Suprapubic skin (tissue), 4 donors: ENCODE data around the gene DSP. TPM values are rescaled to one million over a fixed set of nuclear protein-coding genes. Genes with fewer than 3 reads are reported as not detected.

ENCODE experiments used
- DNase-seq, 2 donors: peaks; one replicate each; pipeline ENCODE4 v3.0.0-alpha.2; 2019; ENCODE audit warnings: low spot score in 2 of 2
- H3K27ac ChIP-seq: fragments of 200-600 bp; sonication (generic); one replicate; pipeline ENCODE4 v1.5.1; 2019
- H3K27me3 ChIP-seq: fragments of 200-600 bp; sonication (generic); one replicate; pipeline ENCODE4 v1.5.1; 2019
- H3K36me3 ChIP-seq: fragments of 200-600 bp; sonication (generic); one replicate; pipeline ENCODE4 v1.5.1; 2019
- H3K4me1 ChIP-seq: fragments of 200-600 bp; sonication (generic); one replicate; pipeline ENCODE4 v1.5.1; 2019
- H3K4me3 ChIP-seq: fragments of 200-600 bp; sonication (generic); one replicate; pipeline ENCODE4 v1.5.1; 2019; ENCODE audit warnings: mild to moderate bottlenecking
- H3K9me3 ChIP-seq: fragments of 200-600 bp; sonication (generic); one replicate; pipeline ENCODE4 v1.5.1; 2019
- EP300 ChIP-seq: sonication (generic); formaldehyde crosslinking; IDR thresholded peaks from one replicate; pipeline ENCODE4 v1.6.1; 2017; ENCODE audit warnings: antibody characterized with exemption
- POLR2A ChIP-seq, 2 donors: fragments of 450-650 bp; IDR thresholded peaks; one replicate each; pipeline ENCODE4 v1.6.1; 2017; ENCODE audit warnings: antibody characterized with exemption in 2 of 2, mild to moderate bottlenecking in 2 of 2, moderate library complexity in 2 of 2
- POLR2AphosphoS5 ChIP-seq, 3 donors: sonication (generic); formaldehyde crosslinking; IDR thresholded peaks; one replicate each; pipeline ENCODE4 v1.6.1; 2017; ENCODE audit warnings: antibody characterized with exemption in 3 of 3
- WGBS: methylation state at CpG from one replicate; pipeline ENCODE4 v1.1.5; 2018; 5-methylcytosine and 5-hydroxymethylcytosine counted together
- total RNA-seq, 4 donors: library from RNA; depleted of rRNA; stranded (reverse); fragments of >200 nt; gene quantifications; one replicate each; pipeline ENCODE4 v1.1.0, GENCODE V29; 2016
- TF ChIP-seq, protein P1 (sequence below), 2 donors: fragments of 200-600 bp in 1 of 2; fragments of 450-650 bp in 1 of 2; sonication (generic) in 1 of 2; IDR thresholded peaks; one replicate each; pipeline ENCODE4 v1.5.1; 2016 to 2019; ENCODE audit warnings: antibody characterized with exemption in 2 of 2, mild to moderate bottlenecking in 1 of 2, moderate library complexity in 1 of 2

DSP gene
- total RNA-seq, 4 donors from 2014 or later: 1,704 to 2,508 (median 2,195) TPM

DNA sequence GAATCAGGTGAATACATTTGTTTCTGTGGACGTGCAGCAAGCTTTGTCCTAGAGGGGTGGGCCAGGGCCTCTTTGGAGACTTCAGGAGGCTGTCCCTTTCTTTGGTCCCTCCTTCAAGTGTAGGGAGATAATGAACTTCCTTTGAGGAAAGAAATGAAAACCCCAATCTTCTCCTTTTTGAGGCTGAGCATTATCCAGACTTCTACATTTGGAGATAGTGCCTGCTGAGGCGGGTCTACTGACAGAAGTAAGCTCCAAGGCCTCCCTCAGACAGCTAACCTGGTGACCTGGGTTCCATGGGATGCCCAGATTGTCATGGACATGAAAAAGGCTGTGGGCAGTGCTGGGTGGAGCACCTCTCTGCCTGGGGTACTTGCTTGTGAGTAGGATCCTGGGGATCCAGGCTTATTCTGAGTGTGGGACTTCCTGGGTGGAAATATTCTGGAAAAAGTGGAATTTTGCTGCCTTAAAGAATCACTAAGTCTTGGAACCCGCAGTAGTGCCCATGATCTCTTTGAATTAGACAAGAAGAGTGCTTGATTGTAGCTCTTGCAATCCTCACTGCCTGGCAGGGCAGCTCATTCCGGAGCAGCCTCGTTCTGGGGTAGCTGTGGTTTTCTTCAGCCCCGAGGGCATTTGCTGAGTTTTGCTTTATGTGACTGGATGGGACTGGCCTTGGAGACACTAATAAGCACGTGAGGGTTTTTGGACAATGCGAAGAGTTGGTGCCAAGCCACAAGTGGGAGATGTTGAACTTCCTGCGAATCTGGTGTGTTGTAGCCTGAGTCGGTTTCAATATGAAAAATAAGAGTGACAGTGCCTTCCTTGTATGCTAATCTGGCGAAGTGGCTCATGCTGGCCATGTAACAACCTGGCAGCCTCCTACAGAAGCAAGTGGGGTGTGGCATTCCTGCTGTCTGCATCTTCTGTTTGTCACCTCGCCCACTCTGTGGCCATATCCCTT is 76.6 kb downstream of the DSP start:
- no peak overlapping the region for H3K4me3 ChIP-seq
- no peaks in the 10 kb centered on the region for H3K9me3 ChIP-seq
- DNase-seq: peak in 1 of 2 donors; percentile 91
- peaks cover 17% of the 10 kb centered on the region for H3K4me1 ChIP-seq
- H3K27me3 ChIP-seq: no peaks in the 10 kb centered on the region
- H3K36me3 ChIP-seq: peaks cover 5% of the 10 kb centered on the region
- peak overlapping the region; percentile 64 for H3K27ac ChIP-seq
- 31% methylated on average over 12 of the region's 12 CpGs for WGBS
- TF ChIP-seq EP300 (no peak), POLR2A (IDR thresholded peaks at IDR 0.05) (no peak), POLR2AphosphoS5 (IDR thresholded peaks at IDR 0.05) (peak in 1 of 3 donors; percentile 50)
- TF ChIP-seq, protein P1, sequence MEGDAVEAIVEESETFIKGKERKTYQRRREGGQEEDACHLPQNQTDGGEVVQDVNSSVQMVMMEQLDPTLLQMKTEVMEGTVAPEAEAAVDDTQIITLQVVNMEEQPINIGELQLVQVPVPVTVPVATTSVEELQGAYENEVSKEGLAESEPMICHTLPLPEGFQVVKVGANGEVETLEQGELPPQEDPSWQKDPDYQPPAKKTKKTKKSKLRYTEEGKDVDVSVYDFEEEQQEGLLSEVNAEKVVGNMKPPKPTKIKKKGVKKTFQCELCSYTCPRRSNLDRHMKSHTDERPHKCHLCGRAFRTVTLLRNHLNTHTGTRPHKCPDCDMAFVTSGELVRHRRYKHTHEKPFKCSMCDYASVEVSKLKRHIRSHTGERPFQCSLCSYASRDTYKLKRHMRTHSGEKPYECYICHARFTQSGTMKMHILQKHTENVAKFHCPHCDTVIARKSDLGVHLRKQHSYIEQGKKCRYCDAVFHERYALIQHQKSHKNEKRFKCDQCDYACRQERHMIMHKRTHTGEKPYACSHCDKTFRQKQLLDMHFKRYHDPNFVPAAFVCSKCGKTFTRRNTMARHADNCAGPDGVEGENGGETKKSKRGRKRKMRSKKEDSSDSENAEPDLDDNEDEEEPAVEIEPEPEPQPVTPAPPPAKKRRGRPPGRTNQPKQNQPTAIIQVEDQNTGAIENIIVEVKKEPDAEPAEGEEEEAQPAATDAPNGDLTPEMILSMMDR (IDR thresholded peaks at IDR 0.05): no peak

DNA sequence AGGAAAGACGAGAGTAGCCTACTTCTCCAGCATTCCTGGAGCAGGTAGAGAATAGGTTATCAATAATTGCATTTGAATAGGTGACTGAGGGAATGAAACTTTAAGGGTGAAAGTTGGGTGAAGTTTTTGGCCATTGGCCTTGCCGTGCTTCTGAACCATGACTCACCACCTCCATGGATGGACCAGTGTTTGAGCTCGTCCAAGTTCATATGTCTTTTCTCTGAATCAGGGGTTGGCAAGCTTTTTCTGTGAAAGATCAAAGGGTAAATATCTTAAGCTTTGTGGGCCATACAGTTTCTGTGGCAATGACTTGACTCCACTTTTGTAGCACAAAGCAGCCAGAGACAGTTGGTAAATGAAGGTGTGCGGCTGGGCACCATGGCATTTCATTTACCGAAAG is 80.3 kb downstream of the DSP start:
- no peak for TF ChIP-seq POLR2A (IDR thresholded peaks at IDR 0.05)
- no peak for TF ChIP-seq POLR2AphosphoS5 (IDR thresholded peaks at IDR 0.05)
- no peak for TF ChIP-seq EP300
- Histone ChIP-seq H3K9me3 (no peaks in the 10 kb centered on the region), H3K27me3 (no peaks in the 10 kb centered on the region), H3K4me1 (peaks cover 17% of the 10 kb centered on the region), H3K36me3 (no peaks in the 10 kb centered on the region), H3K27ac (no peak overlapping the region), H3K4me3 (no peak overlapping the region)
- no peak for DNase-seq
- 88% methylated on average over 5 of the region's 5 CpGs for WGBS

DNA sequence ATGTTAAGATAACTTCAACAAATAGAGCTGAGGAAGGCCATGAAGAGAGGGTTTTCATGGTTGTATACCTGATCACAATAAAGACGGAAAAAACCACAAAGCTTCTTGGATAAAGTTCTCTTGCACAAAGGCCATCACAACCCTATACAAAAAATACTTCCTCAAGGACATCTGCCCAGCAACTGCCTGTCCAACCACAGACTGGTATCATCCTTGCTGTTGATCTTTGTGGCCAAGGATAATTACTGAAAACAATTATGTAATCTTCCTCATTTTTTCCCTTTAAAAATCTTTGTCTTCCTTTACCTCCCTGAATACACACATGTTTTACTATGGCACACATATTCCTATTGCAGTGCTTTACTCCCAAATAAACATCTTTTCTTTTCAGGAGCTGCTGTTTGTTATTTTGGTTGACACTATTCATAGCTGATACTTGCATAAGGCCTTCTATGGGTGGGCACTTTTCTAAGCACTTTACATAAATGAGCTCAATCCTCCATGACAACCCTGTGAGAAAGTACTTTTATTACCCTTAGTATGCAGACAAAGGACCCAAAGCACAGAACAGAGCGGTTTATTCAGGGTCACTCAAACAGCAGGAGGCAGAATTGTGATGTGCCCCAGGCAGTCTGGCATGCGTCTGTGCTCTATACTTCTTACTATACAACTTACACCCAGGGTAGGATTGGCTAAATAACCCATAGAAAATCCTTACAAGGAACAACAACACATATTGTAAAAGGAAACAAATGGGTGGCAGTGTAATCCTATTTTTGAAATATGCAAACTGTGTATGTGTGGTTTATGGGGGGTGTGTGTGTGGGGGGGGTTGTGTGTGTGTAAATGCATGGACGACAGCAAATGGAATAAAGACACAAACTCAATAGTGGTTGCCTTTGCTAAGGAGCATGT is 83.6 kb downstream of the DSP start:
- Histone ChIP-seq H3K27me3 (no peaks in the 10 kb centered on the region), H3K4me3 (no peak overlapping the region), H3K27ac (no peak overlapping the region), H3K9me3 (no peaks in the 10 kb centered on the region), H3K4me1 (no peaks in the 10 kb centered on the region), H3K36me3 (no peaks in the 10 kb centered on the region)
- DNase-seq: no peak
- WGBS: 64% methylated on average over 4 of the region's 4 CpGs
- TF ChIP-seq, protein P1 (IDR thresholded peaks at IDR 0.05): no peak
- TF ChIP-seq POLR2AphosphoS5 (IDR thresholded peaks at IDR 0.05) (no peak), EP300 (no peak), POLR2A (IDR thresholded peaks at IDR 0.05) (no peak)

DNA sequence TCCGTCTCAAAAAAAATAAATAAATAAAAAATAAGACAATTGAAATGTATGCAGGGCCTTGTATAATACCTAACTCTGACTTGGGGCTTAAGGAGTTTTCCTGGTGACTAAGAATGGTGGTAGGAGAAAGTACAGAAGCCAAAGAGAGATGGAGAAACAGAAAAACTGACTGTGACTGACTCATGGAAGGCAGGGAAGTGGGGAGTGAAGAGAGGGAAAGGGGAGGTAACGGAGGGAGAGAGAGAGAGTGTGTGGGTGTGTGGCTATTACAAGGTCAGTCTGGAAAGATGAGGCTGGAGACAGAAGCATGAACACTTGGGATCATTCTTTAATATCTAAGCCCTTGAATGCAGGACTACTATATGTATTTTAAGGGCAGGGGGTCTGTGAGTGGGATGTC is 87.0 kb downstream of the DSP start:
- TF ChIP-seq EP300 (no peak), POLR2A (IDR thresholded peaks at IDR 0.05) (no peak), POLR2AphosphoS5 (IDR thresholded peaks at IDR 0.05) (no peak)
- TF ChIP-seq, protein P1 (IDR thresholded peaks at IDR 0.05): no peak
- Histone ChIP-seq H3K4me1 (no peaks in the 10 kb centered on the region), H3K36me3 (no peaks in the 10 kb centered on the region), H3K9me3 (no peaks in the 10 kb centered on the region), H3K27me3 (no peaks in the 10 kb centered on the region), H3K27ac (no peak overlapping the region), H3K4me3 (no peak overlapping the region)
- WGBS: 83% methylated on average over 2 of the region's 2 CpGs
- no peak for DNase-seq

DNA sequence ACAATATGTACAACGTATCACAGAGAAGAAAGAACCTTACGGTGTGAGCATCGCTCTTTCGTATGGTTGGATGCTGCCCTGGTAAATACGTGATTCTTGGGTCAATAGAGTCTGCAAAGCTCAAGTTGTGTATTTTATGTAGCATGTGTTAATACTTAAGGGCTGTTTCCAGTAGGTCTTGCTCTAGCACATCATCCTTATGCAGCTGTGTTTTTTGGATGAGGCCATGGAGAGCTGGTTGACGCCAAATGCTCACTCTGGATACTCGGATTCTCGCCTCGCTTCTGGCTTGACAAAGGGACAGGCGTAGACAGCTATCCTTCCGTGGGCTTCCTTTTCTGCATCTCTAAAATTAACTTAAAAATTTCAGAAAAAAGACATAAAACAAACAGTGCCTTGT is 87.4 kb downstream of the DSP start:
- H3K4me3 ChIP-seq: no peak overlapping the region
- no peaks in the 10 kb centered on the region for H3K9me3 ChIP-seq
- WGBS: 68% methylated on average over 11 of the region's 11 CpGs
- no peaks in the 10 kb centered on the region for H3K36me3 ChIP-seq
- no peaks in the 10 kb centered on the region for H3K4me1 ChIP-seq
- no peak for TF ChIP-seq EP300
- no peak for TF ChIP-seq POLR2A (IDR thresholded peaks at IDR 0.05)
- TF ChIP-seq, protein P1 (IDR thresholded peaks at IDR 0.05): no peak
- no peak for TF ChIP-seq POLR2AphosphoS5 (IDR thresholded peaks at IDR 0.05)
- no peak for DNase-seq
- H3K27me3 ChIP-seq: no peaks in the 10 kb centered on the region
- no peak overlapping the region for H3K27ac ChIP-seq
